HG03280 (cell line): Measurements from ENCODE around the gene MRPL9.

Experiments
- ATAC-seq: cut with Tn5 transposase; IDR thresholded peaks from one replicate; pipeline ENCODE4 v1.9.1; 2021; ENCODE audit warnings: mild to moderate bottlenecking, moderate library complexity; ENCODE audit not compliant: unreplicated experiment

The MRPL9 gene

DNA sequence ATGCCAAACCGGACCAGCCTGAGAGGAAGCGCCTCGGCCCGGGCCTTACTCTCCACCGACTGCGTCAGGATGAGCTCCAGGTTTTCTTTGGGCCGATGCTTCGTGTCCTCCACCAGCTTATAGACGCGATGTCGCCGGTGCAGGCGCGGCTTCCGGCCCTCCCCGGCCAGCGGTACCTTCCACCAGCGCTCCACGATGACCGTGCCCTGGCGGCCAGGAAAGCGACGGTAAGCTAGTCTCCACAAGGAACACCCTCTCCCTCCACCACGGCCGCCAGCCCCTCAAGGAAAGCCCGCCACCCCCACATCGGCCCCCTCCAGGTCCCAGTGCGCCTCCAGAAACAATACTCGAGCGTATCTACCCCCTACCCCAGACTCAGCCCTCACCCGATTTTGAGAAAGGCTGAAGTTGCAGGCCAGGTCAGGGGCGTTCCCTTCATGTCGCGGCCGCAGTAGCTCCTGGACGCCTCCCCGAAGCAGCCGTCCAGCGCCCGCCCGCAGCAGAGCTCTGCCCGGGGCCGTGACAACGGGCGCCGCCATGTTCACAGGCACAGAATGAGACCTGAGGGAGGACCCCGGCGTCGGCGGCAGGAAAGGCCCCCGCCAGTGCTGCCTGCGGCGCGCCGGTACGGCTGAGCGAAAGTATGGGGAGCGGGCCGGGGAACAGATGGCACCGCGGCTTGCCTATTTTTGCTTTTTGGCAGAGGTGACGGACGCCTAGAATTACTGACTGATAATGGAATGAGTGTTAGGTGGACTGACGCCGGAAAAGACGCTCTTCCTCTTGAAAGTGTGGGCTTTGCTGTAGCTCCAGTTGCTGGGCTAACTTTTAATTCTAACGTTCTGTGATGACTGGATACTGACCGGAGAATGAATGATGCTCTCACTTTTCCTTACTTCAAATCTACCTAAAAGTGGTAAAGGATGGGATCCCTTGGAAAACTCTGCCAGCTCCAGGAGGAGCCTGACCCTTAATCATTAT, at the start of gene MRPL9:
Gene MRPL9 (minus strand): TSS at position 556 of the 981 bp plus-strand sequence. CDS start 17 bp downstream, at position 539.
- ATAC-seq: peak; percentile 87

DNA sequence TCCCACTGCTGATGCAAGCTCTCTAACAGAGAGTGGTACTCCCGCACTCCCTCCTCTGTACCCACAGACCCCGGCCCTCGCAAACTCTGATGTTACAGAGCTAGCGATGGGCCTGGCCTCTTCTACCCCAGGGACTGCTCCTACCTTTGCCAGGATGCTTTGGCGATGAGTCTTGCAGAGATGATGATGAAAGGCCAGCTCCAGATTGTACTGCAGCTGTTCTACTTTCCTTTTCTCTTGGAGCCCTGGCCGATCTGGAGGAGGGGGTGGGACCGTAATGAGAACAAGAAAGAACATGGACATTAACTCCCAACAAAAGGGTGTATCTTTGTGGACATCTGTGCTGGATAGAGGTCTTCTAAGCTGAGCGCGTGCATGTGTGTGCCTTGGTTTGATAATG, 47.9 kb upstream of the MRPL9 start:
- ATAC-seq: no peak

DNA sequence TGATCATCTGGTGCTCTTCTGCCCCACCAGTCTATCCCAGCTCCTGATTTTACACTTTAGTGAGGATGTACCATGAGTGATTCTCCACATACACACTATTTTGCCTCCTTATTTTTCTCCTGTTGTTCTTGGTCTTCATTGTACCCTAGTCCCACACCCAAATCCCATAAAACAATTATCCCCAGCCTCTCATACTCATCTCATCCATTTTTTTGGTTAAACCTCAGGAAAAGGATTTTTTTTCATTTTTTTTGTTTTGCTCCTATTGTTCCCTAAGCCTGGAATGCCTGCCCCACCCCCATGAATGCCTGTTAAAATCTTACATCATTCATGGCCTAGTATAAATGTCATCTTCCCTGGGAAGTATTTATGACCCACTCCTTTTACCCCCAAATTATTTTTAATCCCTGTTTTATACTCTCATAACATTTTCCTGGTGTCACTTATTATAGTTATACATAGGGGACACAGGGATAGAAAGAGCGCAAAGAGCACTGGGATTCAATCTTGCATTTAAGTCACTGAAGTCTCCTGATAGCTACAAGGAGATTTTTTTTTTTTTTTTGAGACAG, 46.8 kb upstream of the MRPL9 start:
- ATAC-seq: no peak

DNA sequence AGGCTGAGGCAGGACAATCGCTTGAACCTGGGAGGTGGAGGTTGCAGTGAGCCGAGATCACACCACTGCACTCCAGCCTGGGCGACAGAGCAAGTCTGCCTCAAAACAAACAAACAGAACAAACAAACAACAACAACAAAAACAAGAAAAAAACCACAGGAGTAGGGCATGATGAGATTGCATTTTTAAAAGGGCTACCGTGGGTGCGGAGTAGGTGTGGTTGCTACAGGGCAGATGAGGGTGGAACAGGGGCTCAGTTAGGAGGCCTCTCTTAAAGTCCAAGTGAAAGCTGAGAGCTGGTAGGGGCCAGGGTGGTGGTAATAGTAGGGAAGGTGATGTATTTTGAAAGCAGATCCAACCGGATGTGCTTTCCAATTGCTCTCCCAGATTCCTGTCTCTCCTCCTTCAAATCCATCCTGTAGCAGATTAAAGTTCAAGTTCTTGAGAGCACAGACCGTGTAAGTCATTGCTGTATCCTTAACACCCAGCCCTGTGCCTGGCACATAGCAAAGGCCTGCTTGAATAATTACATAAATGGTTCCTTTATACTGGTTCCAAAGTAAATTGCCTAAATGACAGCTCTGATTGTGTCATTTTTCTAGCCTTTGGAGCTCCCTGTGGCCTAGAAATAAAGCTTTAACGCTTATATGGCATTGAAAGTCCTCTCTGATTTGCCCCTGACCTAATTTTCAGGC, 46.1 kb upstream of the MRPL9 start:
- ATAC-seq: no peak

DNA sequence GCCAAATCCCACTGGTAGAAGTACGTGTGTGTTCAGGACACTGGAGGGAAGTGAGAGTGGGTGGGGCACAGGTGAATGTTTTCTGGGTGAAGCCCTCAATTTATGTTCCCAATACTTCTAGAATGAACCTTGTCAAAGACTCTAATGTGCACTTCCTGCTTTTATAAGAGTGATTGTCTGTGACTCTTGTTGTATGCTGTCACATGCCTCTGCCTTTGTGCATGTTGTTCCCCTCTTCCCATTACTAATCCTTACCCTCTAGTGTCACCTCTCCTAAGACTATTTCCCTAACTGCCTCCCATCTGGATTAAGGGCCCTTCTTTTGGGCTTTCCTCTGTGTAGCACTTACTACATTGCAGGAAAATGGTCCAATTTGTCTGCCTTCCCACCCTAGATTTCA, 44.5 kb upstream of the MRPL9 start:
- ATAC-seq: no peak

DNA sequence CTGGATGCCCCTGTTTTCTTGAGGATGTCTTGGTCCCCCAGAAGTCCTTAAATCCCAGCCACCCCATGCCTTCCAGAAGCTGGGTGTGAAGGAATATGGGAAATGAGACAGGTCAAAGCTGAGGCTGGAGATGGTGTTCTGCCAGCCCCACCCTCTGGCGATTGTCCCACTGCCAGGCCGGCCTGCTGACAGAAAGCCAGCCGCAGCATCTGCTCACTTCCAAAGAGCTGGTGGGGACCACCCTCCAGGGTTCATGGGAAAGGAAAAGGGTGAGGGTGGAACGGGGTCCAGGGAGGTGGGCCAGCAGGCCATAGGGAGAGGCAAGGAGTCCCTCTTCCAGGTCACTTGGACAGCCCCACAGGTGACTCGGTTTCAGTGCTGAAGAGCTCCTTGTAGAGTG, 43.8 kb upstream of the MRPL9 start:
- no peak for ATAC-seq

DNA sequence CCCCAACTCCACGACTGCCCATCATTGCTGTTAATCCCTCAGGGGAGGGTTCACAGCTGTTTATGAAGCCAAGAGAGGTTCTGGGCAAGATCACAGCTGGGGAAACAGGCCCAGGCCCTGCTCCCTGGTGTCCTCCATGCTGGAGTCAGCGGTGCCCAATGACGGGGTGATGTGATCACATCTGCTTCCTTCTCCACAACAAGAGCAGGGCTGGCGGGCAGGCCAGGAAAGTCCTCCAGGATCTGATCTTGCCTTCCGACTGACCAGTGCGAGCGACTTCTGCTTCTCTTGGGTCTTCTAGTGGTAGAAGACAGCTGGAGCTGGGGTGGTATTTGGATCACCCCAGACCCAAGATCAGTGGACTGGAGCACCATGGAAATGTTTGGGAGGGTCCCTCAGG, 42.9 kb upstream of the MRPL9 start:
- ATAC-seq: no peak

DNA sequence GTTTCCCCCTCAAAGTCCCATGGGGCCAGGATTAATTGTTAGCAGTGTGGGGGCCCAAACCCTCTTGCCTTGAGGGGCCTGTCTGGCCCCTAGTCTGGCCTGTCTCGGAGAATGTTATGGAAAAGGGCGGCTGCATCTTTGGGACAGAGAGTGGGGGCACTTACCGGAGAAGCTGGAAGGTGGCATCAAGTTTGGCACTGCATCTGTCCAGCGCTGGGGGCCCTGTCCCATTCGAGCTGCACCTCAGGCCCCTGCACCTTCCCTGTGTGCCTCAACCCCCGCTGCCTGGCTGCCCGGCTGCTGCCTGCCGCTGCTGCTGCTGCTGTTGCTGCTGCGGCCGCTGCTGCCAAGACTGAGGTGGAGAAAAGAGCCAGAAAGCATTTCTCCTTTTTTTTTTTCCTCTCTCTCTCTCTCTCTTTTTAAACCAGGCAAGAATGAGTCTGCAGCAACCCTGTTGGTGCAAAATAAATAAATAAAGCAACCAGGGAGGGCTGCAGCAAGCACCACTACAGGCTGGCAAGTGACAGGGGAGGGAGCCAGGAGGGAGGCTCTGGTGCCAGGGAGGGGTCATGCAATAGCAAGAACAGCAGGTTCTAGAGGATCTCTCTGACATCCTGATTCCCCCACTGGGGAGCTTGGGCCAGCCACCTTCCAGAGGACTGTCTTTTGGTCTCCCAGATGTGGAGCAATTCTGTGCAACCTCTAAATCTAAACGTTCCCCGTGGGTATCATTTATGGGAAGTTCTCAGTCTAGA, 41.9 kb upstream of the MRPL9 start, which contains the start of gene LINGO4:
Gene LINGO4 (minus strand): TSS at position 354 of the 755 bp plus-strand sequence. CDS start 2,715 bp downstream, outside the sequence.
- ATAC-seq: no peak

DNA sequence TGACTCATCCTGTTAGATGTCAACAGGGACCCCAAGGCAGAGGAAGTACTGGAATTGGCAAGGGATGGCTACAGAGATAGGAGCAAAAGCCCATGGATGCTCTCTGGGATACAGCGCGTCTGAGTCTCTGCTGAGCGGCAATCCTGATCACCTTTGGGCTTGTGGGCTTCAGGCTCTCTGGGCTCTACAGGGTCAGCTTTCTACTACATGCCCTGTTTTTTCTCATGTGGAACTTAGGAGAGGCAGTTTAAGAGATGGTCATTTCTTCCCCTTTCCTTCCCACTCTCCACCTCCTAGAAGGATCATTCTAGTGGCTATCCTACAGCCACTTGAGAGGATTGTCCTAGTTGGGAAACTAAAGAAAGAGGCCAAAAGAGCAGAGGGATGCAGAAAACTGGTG, 40.6 kb upstream of the MRPL9 start:
- ATAC-seq: no peak

DNA sequence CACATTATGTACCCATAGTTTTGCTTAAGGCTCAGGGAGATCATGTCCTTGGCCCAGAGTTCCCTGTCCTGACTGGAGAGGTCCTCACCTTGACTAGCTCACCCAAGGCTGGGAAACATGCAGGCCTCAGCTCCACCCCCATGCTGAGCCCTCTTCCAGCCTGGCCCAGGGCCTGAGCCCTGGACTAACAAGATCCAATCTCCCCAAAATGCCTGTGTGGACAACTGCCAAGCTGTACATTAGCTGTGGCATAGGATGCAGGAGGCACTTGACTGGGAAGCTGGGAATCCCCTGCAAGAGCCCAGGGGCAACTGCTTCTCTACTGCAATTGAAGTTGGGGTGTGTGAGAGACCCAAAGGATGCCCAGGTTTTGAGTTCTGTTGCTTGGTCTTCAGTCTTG, 39.9 kb upstream of the MRPL9 start:
- no peak for ATAC-seq

DNA sequence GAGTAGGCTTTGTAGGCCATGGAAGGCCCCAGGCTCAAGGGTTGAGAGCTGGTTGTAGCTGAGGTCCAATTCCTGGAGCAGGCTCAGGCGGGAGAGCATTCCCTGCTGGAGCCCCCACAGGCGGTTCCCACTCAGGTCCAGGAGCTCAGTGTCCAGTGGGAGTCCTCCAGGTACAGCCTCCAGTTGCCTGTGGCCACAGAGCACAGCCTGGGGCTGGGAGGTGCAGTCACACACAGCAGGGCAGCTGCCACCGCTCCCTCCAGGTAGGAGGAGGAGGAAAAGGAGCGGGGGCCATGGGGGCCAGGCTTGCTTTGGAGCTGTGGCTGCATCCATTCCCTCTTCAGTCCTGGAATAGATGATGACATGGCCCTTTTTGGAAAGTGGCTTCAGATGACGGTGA, 39.1 kb upstream of the MRPL9 start:
- no peak for ATAC-seq

DNA sequence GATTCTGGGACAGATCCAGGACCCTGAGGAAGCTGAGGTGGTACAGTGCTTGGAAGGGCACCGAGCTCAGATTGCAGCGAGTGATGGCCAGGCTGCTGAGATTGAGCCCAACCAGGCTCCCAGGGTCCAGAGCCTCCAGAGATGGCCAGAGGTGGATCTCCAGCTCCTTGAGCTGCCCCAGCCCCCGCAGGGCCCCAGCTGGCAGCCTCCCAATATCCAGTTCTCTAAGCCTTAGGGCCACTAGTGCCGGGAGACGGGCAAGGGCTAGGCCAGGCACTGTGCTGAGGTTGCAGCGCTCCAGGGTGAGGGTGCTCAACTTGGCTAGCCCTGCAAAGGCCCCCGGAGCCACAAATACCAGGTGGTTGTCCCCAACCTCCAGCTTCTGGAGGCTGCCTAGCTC, 38.5 kb upstream of the MRPL9 start:
- no peak for ATAC-seq

DNA sequence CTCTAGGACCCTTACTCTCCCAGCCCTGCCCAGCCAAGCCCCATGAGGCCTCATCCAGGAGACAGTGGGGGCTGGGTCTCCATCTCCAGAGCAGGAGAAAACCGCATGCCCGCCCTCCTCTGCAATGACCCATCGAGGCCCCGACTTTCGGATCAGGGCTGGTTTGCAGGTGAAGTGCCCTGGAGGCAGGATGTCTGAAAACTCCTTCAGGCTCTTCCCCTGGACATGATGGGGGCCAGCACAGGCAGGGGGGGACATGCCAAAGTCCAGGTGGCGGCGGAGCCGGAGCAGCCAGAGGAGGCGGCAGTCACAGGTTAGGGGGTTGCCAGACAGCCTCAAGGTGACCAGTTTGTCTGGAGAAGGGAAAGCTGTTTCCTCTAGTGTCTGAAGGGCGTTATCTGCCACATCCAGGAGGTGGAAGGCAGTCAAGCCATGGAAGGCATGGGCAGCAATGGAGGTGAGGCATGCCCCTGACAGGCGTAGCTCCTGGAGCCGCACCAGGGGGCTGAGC, 38.1 kb upstream of the MRPL9 start:
- ATAC-seq: no peak

DNA sequence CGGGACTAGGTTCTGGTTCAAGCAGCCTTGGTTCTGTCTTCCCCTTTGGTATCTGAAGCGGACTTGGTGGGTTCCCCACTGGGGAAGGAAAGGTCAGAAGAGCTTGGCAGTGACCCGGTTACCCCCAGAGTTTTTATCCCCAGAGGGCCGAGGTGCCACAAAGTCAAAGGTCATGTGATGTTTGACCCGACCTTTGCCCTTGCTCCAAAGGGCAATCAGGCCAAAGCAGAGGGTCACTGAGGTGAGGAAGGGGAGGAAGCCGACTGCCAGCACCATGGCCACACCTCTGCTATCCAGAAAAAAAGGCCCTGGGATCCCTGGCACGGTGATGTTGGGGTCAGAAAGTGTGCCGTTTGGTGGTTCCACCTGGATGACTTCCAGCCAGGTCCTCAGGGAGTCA, 37.5 kb upstream of the MRPL9 start:
- no peak for ATAC-seq

DNA sequence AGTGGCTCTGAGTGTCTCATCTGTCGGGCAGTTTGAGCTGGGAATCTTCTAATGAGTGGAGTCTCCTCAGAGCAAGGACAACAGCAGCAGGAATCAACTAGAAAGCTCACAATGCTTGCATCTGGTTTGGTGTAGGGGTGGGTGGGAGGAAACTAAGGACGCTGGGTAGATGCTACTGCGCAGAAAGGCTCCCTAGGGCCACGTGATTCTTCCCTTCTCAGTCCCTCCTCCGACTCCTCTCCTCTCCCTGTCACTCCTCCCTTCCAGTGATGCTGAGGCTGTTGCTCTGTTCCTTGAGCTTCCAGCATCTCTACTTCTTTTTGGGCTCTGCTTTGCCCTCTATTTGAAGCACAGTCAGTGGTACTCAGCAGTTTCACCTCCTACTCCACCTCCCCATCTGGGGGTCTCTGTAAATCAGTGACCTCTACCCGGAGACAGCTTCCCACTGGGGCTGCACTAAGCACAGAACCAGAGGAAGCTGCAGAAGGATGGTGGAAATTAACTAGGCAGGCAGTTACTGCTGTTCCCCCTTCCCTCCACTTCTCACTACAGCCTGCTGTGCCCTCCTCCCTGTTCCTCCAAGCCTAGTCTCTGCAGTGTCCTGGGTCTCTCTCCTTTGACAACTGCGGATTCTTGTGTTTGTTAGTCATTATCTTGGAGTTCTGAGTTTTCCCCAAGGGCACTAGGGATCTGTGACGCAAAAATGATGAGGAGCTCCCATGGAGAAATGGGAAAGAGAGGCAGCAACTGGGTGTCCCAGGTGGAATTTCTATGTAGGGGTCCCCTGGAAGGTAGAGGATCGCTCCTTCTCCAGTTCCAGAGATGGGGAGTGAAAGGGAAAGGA, 36.1 kb upstream of the MRPL9 start:
- ATAC-seq: no peak

DNA sequence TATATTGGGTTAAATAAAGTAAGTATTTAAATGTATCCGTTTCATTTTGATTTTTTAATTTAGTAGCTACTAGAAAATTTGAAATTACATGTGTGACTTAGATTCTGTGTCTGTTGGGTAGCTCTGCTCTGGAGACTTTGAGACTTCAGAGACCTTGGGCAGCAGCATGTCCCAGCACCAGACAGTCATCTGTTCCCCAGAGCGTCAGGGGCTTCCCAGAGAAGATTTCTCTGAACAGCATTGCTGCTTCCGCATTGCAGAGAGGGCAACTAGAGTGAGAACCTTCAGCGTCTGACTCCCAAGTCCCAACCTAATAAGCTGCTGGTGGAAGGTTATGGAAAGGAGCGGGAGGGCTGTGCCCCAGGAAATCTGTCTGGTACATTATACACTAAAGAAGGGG, 35.3 kb upstream of the MRPL9 start:
- ATAC-seq: no peak

DNA sequence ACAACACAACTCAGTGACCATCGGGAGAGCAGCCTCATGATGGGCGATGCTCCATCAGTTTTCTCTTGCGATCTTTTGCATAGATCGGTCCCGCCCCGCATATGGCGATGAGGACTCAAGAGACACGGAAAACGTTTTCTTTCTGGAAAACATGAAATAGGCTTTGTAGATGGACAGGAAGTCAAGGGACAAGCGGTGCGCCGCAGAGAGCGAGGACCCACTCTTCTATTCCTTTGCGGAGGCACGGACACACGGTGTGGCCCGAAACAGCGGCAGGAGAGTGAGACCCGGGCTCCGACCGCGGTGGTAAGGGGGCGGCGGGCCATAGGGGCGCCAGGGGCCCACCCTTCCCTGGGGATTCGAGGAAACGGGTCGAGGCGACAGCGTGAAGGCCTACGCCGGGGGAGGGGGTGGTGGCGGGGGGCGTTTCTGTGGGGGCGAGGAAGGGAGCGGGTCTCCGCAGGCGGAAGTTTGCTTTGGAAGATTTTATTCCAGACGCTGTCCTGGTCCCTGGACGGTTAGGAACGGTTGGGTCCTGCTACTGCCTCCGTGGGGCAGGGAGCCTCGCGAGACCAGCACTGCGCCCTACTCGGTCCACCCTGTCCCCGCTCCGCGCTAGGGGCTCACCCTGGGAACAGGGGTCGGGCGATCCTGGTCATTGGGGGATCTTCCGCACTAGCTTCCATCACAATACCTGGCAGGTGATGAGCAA, 27.8 kb upstream of the MRPL9 start:
- ATAC-seq: peak; percentile 8

DNA sequence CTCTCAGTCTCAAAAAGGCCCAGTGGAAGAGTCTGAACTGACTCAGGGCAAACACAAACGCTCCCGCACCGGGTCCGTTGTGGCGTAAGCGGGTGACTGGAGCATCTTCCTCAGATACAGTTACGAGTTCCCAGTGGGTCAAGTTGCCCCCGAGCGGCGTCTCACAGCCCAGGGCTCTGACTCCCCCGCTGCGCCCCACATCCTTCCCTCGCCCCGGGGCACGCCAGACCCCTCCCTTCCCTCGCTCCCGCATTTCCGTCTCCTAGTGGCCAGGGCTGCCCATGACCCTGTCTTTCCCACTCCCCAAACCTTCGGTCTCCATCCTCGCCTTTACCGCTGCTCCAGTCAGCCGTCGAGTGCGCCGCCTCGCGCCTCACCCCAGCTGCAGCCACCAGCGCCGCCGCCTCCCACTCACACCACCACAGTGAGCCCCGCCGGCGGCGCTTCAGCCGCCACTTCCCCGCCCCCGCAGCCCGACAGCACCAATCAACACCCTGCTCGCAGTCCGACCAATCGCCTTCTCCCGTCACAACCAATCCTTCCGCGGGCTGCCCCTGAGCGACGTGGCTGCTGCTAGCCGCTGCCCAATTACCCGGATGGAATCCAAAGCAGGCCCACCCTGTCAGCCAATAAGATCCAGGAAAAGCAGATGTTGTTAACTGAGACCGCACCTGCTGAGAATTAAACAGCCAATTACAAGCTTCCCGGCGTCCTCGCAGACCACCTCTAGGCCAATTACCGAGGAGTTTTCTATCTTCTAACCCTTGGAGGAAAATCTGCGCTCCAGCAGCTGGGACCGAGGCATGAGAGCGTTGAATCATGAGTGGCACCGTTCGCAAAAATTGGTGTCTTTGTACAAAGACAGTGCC, 27.0 kb upstream of the MRPL9 start, which contains the start of gene TDRKH:
Gene TDRKH (minus strand): TSS at position 430 of the 869 bp plus-strand sequence. CDS start 7,478 bp downstream, outside the sequence.
- peak; percentile 97 for ATAC-seq
